GM19468 (cell line): ENCODE data around the gene TRMT10C.
"Not testable (repeated sequence)": the region's sequence is repeated elsewhere in the genome, so short reads cannot be mapped to it uniquely, and the experiment has no call there.

Experiments used
- ATAC-seq: cut with Tn5 transposase; IDR thresholded peaks from one replicate; pipeline ENCODE4 v1.9.1; 2021; ENCODE audit warnings: mild to moderate bottlenecking, moderate library complexity, moderate number of reproducible peaks; ENCODE audit not compliant: unreplicated experiment; ENCODE audit errors: extremely low read depth

Gene TRMT10C

DNA sequence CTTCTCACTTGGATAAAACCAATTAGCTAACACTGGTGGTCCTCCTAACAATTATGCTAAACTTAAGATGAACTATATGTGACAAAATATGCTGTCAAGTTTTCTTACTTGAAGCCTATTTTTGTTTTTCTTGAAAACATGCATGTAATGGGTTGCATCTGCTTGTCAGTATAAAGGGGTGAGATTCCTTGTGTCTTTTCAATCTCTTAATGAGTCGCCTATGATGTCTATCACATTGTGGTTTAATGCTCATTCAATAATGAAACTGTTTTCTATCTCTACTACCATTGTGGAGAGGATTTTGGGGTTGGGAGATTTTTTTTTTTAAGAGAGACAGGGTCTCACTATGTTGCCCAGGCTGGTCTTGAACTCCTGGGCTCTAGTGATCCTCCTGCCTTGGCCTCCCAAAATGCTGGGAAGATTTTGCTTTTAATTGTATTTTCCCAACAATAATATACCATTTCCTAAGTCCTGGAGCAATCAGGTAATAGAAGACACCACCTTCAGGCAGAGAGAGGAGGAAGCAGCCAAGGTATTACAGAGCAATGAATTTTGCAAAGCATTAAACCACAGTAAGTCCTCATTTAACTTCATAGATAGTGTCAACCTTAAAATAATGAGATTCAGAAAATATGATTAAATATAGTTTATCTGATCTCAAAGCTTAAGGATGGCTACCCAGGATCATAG, 17.4 kb upstream of the TRMT10C start:
- ATAC-seq, result no peak

DNA sequence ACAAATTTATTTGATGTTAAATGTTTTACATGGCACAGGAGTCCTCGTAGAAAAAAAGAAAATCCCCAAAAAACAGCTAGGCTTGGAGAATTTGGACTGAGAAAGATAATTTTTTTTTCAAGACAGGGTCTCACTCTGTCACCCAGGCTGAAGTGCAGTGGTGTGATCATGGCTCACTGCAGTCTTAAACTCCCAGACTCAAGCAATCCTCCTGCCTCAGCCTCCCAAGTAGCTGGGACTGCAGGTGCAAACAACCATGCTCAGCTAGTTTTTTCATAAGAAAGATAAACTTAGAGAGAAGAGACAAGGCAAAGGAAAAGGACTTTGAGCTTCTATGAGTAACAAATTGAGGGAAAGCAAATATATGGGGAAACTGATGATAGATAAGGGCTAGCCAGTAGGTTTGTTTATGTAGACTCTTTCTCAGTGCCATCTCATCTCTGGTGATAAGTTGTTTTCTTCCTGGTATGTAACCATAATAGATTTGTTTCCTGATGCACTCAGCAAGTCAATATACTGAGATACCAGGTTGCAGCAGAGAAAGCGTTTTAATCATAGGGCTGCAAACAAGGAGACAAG, 13.1 kb upstream of the TRMT10C start:
- ATAC-seq, result no peak

DNA sequence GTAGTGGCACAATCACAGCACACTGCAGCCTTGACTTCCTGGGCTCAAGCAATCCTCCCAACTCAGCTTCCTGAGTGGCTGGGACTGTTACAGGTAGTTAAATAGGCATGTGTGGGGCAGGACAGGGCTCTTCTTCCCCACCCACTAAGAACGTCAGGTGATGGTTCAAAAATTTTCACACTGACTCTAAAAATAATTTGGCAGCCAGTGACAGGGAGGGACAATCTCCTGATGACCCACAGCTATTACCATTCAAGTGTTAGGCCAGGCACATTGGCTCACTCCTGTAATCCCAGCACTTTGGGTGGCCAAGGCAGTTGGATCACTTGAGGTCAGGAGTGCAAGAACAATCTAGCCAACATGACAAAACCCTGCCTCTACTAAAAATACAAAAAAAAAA, 12.2 kb upstream of the TRMT10C start:
- ATAC-seq, result no peak

DNA sequence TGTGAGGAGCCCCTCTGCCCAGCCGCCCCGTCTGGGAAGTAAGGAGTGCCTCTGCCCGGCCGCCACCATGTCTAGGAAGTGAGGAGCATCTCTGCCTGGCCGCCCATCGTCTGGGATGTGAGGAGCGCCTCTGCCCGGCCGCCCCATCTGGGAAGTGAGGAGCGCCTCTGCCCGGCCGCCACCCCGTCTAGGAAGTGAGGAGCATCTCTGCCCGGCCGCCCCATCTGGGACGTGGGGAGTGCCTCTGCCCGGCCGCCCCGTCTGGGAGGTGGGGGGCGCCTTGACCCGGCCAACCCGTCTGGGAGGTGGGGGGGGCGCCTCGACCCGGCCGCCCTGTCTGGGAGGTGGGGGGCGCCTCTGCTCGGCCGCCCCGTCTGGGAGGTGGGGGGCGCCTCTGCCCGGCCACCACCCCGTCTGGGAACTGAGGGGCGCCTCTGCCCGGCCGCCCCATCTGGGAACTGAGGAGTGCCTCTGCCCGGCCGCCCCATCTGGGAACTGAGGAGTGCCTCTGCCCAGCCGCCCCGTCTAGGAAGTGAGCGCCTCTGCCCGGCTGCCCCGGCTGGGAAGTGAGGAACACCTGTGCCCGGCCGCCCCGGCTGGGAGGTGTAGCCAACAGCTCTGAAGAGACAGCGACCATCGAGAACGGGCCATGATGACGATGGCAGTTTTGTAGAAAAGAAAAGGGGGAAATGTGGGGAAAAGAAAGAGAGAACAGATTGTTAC, 10.1 kb upstream of the TRMT10C start:
- ATAC-seq, result not testable (repeated sequence)

DNA sequence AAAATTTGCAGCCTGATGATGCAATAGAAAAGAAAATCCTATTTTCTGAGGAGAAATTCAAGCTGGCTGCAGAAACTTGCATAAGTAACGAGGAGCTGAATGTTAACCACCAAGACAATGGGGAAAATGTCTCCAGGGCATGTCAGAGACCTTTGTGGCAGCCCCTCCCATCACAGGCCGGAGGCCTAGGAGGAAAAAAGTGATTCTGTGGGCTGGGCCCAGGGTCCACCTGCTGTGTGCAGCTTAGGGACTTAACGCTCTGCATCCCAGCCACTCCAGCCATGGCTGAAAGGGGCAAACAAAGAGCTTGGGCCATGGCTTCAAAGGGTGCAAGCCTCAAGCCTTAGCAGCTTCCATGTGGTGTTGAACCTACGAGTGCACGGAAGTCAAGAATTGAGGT, 8.3 kb upstream of the TRMT10C start:
- ATAC-seq, result not testable (repeated sequence)

DNA sequence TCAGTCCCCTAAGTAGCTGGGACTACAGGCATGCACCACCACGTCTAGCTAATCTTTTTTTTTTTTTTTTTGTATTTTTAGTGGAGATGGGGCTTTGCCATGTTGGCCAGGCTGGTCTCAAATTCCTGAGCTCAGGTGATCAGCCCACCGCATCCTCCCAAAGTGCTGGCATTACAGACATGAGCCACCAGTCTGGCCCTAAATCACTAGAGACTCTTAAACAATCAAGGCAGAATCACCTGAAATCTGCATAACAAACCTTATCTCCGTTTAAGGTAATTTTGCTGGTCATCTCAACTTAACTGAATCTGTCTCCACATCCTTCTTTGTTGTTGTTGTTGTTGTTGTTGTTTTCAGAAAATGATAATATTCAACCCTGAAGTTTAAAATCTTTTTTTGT, 5.6 kb upstream of the TRMT10C start:
- ATAC-seq, result no peak

DNA sequence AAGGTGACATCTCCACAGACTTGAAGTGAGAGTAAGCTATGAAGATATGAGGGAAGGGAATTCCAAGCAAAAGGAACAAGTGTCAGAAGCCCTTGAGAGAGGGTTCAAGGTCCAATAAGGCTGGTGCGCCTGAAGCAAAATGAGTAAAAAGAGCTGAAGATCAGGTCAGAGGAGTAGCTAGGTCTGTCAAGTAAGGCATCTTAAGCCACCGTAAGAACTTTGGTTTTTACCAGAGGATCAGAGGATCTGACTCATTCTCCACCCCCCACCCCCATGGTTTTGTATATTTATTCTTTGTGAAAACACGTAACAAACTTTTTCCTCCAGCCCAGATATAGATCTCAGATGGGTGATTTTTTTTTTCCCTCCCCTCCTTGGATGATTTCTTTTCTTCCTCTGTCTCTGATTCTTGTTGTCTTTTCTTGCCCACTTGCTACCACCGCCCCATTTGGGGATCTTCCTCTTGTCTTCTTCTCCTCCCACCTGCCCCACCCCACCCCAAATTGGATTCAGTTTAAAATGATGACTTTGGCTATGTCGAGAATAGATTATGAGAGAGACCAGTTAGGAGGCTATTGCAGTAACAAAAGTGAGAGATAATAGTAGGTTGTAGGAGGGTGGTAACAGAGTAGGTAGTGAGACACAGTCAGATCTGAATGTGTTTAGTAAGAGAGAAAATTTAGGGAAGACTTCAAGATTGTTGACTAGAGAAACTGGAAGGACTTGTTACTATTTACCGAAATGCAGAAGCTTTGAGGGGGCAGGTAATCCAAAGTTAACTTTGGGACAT, 6.1 kb downstream of the TRMT10C start:
- no peak for ATAC-seq

DNA sequence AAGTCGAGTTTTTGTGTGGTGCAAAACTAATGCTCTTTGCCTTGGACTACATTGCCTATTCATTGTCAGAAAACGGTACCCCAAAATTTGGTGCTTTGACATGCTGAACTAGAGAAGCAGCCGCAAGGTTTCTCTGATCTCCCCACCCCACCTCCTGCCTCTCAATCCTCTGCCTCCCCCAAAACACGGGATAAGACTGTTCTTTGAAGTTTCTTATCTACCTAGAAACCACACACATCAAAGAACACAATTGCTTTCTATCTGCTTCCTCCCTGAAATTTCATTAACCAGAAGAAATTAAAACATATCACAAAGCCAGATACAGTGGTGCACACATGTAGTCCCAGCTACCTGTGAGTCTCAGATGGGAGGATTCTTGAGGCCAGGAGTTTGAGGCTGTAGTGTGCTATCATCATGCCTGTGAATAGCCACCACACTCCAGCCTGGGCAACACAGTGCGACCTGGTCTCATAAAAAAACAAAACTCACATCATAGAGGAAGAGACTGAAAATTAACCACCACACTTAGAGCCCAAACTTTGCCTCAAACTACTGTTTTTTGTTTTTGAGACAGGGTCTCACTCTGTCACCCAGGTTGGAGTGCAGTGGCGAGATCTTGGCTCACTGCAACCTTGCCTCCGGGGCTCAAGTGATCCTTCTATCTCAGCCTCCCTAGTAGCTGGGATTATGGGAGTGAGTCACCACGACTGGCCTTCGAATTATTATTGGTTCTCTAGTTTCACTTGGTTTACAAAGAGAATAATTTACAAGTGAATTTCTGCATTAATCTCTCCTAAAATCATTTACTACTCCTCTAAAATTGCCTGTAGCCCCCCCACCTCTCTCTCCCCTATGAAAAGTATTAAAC, 9.6 kb downstream of the TRMT10C start:
- ATAC-seq, result no peak

DNA sequence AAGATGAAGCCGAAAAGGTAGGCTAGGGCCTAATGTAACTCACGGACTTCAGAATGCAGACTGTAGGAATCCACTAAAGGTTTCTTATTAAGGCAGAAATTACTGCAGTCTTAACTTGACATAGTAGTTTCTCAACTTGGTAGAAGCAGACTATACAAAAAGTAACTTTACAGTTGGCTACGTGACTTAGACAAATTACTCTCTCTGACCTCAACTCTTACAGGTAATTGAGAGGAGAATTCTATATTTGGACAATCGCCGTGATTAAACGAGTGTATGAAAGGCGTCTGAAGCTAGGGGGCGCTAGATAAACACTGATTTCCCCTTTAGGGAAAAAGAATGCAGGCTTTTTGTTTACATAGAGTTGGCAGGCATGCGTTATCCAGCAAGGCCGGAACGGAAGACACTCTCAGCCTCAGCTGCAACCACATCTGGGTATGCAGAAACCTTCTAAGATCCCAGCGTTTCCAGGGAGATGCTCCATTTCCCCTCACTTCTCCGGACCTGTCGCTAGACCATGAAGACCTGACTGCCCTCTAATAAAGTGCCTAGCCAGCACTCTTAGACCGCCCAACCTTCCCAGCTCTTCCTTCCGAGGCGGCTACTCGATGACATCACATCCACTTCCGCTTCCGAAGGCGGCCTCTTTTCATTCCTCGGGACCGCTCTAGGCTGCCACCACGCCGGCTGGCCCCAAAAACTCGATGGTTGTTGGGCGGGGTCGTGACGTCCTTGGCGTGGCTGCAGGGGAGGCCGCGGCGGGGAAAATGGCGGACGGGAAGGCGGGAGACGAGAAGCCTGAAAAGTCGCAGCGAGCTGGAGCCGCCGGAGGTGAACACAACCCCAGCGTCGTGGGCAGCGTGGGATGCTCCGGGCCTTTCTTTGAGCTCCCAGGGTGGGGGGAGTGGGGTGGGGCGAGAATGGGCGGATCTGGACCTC, 12.1 kb downstream of the TRMT10C start, which contains the start of gene PCNP:
Gene PCNP, plus strand, starts transcription at position 732 of the 939 bp plus-strand sequence. Its CDS starts 36 bp downstream, at position 768.
- peak; percentile 76 for ATAC-seq

DNA sequence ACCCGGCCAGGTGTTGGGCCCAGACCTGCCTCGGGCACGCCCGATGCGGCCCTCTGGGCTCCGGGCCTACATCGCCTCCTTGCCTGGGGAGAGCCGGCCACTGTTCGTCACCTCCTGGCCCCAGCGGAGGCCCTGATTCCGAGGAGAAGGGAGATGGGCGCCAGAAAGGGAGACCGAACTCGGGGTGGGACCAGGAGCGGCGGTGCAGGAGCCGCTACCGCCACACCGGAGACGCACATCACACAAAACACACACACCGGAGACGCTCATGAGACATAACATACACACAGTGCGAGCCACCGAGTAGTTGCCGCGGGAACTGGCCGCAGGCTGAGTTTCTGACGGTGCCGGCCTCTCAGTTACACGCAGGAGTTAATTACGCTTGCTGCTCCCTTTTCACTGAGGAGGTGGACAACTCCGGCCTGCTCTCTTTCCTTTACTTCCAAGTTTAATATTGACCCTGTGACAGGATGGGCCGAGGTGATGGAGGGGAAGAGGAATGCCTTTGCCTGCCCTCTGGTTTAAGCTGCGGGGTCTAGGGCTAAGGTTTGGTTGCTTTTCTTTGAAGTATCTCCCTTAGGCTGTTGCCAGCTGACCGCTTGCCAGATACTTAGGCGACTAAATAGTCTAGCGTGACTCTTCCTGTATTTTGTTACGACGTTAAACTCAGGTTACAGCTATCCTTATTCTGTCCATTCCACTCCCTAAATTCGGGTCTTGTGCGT, 12.9 kb downstream of the TRMT10C start:
- peak; percentile 25 for ATAC-seq

DNA sequence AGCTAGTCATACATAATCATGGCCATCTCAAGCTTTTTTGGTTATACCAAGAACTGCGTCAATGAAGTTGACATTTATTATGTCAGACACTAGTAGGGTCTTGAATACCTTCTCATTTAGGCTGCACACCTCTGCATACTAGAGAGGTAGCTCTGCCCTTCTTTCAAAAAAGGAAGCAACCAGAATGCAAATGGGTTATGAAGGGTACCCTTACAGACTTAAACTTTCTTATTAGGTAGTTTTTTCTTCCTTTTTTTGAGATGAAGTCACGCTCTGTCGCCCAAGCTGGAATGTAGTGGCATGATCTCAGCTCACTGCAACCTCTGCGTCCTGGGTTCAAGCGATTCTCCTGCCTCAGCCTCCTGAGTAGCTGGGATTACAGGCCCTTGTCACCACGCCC, 15.6 kb downstream of the TRMT10C start:
- no peak for ATAC-seq

DNA sequence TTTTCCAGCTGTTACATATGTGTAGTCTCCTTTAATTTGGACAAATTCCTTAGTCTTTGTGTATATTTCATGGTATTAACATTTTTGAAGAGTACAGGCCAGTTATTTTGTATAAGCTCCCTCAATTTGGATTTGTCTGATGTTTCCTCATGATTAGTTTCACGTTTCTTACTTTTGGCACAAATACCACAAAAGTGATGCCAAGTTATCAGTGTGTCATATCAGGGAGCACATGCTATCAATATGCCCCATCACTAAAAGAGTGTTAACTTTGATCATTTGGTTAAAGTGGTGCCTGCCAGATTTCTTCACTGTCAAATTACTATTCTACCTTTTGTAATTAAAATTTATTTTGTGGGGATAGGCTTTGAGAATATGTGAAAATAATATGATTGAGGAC, 26.9 kb downstream of the TRMT10C start:
- ATAC-seq, result no peak

DNA sequence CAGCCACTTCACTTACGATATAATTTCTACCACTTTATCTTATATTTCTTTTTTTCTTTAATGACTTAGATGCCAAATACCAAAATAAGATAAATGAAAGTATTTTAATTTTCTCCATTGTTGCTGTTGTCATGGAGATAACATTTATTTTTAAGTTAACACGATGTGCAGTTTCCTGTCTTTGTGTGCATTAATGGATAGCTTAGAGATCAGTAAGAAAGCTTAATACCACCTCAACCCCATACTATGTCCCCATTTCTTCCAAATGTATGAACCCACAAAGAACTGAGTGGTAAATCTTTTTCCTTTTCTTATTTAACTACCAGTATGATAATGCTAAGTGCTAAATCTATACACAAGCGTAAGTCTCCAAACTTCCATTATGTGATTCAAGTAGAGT, 29.4 kb downstream of the TRMT10C start:
- no peak for ATAC-seq

DNA sequence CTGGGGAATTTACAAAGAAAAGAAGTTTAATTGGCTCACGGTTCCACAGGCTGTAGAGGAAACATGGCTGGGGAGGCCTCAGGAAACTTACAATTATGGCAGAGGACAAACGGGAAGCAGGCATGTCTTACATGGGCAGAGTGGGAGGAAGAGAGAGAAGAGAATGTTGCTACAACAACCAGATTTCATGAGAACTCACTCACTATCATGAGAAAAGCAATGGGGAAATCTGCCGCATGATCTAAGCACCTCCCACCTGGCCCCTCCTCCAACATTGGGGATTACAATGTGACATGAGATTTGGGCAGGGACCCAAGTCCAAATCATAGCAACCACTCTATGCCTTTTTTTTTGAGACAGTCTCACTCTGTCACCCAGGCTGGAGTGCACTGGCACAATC, 41.1 kb downstream of the TRMT10C start:
- no peak for ATAC-seq

DNA sequence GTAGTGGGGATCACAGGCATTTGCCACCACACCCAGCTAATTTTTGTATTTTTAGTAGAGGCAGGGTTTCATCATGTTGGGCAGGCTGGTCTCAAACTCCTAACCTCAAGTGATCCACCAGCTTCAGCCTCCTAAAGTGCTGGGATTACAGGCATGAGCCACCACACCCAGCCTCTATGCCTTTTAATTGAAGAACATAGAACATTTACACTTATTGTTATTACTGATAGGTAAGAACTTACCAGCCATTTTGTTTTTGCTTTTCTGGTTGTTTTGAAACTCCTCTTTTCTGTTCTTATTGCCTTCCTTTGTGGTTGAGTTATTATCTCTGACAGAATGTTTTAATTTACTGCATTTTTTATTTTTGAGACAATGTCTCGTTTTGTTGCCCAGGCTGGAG, 41.5 kb downstream of the TRMT10C start:
- no peak for ATAC-seq

DNA sequence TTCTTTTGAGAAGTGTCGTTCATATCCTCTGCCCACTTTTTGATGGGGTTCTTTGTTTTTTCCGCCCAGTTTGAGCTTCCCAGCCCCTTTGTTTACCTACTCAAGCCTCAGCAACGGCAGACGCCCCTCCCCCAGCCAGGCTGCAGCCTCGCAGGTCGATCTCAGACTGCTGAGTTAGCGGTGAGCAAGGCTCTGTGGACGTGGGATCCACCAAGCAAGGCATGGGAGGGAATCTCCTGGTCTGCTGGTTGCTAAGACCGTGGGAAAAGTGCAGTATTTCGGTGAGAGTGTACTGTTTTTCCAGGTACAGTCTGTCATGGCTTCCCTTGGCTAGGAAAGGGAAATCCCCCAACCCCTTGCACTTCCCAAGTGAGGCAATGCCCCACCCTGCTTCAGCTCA, 43.7 kb downstream of the TRMT10C start:
- not testable (repeated sequence) for ATAC-seq

DNA sequence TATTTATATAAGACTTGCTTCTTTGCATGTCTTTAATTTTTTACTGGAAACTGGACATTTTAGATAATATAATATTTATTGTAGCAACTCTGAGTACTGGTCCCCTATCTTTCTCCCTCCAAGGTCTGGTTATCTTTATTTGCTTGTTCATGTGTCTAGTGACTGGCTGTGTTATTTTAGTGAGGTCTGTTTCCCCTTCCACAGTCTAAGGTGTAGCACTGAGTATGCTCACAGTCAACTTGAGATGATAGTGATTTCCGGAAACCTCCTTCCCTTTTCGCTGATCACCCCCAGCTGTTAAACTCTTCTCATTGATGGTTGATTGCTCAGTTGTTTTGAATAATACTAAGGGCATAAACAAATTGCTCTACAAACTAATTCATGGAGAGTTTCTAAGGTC, 49.4 kb downstream of the TRMT10C start:
- ATAC-seq, result no peak

DNA sequence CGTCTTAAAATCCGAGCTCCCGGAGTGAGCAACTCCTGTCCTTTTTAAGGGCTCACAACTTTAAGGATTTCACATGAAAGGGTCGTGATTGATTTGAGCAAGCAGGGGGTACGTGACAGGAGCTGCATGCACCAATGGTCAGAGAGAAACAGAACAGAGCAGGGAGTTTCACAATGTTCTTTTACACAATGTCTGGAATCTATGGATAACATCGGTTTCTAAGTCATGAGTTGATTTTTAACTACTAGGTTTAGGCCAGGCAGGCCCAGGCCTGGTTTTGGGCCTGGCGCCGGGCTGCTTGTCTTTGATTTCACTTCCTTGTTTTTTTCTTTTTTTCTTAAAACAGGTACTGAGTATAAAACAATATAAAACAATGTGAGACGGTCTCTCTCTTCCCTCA, 51.3 kb downstream of the TRMT10C start:
- ATAC-seq, result not testable (repeated sequence)
